PC-9 (cell line): ENCODE data around the gene FAM120B.

ENCODE experiments used
- CTCF ChIP-seq: fragments of 200-600 bp; sonication (generic); conservative IDR thresholded peaks from 2 replicates; pipeline ENCODE4 v1.6.1; 2017; ENCODE audit warnings: mixed run types, antibody characterized with exemption, mild to moderate bottlenecking, moderate library complexity
- EZH2 ChIP-seq: fragments of 200-600 bp; sonication (generic); IDR thresholded peaks from 2 replicates; pipeline ENCODE4 v1.8.0; 2017; ENCODE audit warnings: antibody characterized with exemption, low read depth

DNA sequence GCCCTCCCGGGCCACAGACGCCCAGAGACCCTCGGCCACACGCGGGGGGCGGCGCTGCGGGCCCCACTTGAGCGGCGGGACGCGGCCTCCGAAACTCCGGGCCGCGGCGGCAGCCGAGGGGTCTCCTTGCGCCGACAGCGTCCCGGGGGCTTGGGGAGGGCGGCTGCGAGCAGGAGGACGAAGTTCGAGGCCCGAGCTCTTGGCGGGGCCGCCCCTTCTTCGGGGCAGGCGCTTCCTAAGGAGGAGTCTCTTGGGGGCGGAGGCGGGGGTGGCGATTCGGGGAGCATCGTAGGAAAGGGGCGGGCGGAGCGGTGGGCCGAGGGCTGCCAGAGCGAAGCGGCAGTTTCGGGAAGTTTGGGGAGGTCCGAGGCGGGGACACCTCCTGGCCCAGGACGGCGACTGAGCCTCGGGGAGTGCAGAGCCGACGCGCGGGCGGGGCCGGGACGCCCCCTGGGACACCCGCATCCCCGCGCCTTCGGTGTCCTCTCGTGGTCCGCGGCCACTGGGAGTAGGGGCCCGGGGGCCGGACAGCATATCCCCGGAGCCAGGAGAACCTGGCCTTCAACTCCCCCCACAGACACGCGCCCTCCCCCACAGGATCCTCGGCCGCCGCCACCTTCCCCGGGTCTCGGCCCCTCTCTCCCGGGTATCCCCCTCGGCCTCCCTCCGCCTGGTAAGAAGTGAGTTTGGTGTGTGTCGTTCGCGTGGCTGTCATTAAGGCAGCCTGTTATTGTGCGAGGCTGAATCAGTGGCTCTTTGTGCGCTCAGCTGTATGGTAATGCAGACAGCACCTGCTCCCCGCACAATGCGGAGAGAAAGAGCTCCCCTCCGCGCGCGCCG, 15.1 kb upstream of the FAM120B start:
- no peak for TF ChIP-seq EZH2
- no peak for TF ChIP-seq CTCF
